SK-N-SH (cell line): ENCODE measurements around the gene STX17.

Source experiments
- CHD2 ChIP-seq: fragments of 150-350 bp; IDR thresholded peaks from 2 replicates; pipeline ENCODE4 v1.6.1; 2018; ENCODE audit warnings: low read length; ENCODE audit not compliant: partially characterized antibody
- CTCF ChIP-seq: fragments of 200-600 bp; sonication (generic); IDR thresholded peaks from 2 replicates; pipeline ENCODE4 v1.6.1; 2017; ENCODE audit warnings: antibody characterized with exemption, mild to moderate bottlenecking, moderate library complexity
- EP300 ChIP-seq, 2 experiments: IDR thresholded peaks; 2 replicates each; pipeline versions ENCODE4 v1.4.0 to v1.6.1; 2012; ENCODE audit warnings: borderline replicate concordance in 1 of 2, low read depth in 1 of 2, low read length in 1 of 2
- FOXM1 ChIP-seq: IDR thresholded peaks from 2 replicates; pipeline ENCODE4 v1.4.0; 2012; ENCODE audit warnings: low read depth, mild to moderate bottlenecking
- MAX ChIP-seq: IDR thresholded peaks from 2 replicates; pipeline ENCODE4 v1.4.0; 2012; ENCODE audit warnings: low read depth
- MXI1 ChIP-seq: IDR thresholded peaks from 2 replicates; pipeline ENCODE4 v1.6.1; 2012; ENCODE audit warnings: mild to moderate bottlenecking, low read depth, low read length, improper control_type of control experiment
- POLR2AphosphoS5 ChIP-seq: IDR thresholded peaks from 2 replicates; pipeline ENCODE4 v1.6.1; 2012; ENCODE audit warnings: low read depth, low read length
- RAD21 ChIP-seq: IDR thresholded peaks from 2 replicates; pipeline ENCODE4 v1.6.1; 2012; ENCODE audit warnings: mild to moderate bottlenecking, low read length
- RCOR1 ChIP-seq: fragments of 150-350 bp; IDR thresholded peaks from 2 replicates; pipeline ENCODE4 v1.6.1; 2017; ENCODE audit warnings: antibody characterized with exemption, low read length
- TAF1 ChIP-seq: IDR thresholded peaks from 2 replicates; pipeline ENCODE4 v1.6.1; 2012; ENCODE audit warnings: low read depth, mild to moderate bottlenecking, low read length, moderate library complexity, borderline replicate concordance
- USF1 ChIP-seq: IDR thresholded peaks from 2 replicates; pipeline ENCODE4 v1.4.0; 2012; ENCODE audit warnings: low read depth, borderline replicate concordance

DNA sequence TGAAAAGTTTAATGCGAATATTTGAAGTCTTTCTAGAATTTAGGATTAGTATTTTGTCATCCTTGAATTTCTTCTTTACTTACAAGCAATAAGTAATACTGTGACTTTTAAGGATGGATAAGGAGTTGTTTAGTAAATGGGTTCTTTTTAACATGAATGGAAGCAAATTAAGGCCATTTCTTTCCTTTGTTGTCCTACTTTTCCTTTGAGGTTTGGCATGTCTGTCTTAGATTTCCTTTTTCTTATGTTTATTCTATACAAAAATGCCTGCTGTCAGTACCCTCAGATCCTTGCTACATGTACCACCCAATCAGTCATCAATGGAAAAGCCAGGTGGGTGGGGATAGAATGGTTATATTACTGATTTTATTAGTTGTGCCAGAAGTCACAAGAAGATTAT lies 10.2 kb downstream of the STX17 start:
- TF ChIP-seq CTCF: no peak
- TF ChIP-seq MXI1: no peak
- TF ChIP-seq RCOR1: no peak
- no peak for TF ChIP-seq MAX
- no peak for TF ChIP-seq FOXM1
- no peak for TF ChIP-seq CHD2
- no peak for TF ChIP-seq TAF1
- TF ChIP-seq USF1: no peak
- no peak for TF ChIP-seq POLR2AphosphoS5
- TF ChIP-seq RAD21: no peak
- TF ChIP-seq EP300 (IDR thresholded peaks at IDR 0.05; ENCODE audit: borderline replicate concordance in 1 of 2, low read depth in 1 of 2, low read length in 1 of 2): no peak
